NCI-H82 treated with DMSO at 0.1 percent for 48 hours (cell line): ENCODE results near the gene TNFSF9.
A peak's percentile ranks its signal among the peaks of the same experiment; 100 is the strongest.
"Not testable (repeated sequence)": the region's sequence is repeated elsewhere in the genome, so short reads cannot be mapped to it uniquely, and the experiment has no call there.

Experiments used
- DNase-seq: peaks from one replicate; lab custom pipeline; 2025; ENCODE audit not compliant: unreplicated experiment; lab: John Stamatoyannopoulos, UW

TNFSF9 gene

DNA sequence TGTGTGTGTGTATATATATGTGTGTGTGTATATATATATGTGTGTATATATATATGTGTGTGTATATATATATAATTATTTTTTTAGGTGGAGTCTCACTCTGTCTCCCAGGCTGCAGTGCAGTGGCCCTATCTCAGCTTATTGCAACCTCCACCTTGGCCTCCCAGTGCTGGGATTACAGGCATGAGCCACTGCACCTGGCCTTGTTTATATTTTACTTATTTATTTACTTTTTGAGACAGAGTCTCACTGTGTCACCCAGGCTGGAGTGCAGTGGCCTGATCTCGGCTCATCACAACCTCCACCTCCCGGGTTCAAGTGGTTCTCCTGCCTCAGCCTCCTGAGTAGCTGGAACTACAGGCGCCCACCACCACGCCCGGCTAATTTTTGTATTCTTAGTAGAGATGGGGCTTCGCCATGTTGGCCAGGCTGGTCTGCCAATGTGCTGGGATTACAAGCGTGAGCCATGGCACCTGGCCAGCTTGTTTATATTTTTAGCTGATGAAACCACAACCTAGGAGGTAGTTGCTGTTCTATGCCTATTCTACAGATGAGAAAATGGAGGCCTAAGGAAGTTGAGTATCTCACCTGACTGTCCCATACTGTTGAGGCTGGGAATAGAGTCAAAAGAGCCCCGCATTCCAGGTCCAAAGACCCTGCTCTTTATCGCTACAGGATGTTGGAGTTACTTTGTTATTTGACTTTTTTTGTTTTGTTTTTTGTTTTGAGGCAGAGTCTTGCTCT, 22.6 kb upstream of the TNFSF9 start:
- not testable (repeated sequence) for DNase-seq

DNA sequence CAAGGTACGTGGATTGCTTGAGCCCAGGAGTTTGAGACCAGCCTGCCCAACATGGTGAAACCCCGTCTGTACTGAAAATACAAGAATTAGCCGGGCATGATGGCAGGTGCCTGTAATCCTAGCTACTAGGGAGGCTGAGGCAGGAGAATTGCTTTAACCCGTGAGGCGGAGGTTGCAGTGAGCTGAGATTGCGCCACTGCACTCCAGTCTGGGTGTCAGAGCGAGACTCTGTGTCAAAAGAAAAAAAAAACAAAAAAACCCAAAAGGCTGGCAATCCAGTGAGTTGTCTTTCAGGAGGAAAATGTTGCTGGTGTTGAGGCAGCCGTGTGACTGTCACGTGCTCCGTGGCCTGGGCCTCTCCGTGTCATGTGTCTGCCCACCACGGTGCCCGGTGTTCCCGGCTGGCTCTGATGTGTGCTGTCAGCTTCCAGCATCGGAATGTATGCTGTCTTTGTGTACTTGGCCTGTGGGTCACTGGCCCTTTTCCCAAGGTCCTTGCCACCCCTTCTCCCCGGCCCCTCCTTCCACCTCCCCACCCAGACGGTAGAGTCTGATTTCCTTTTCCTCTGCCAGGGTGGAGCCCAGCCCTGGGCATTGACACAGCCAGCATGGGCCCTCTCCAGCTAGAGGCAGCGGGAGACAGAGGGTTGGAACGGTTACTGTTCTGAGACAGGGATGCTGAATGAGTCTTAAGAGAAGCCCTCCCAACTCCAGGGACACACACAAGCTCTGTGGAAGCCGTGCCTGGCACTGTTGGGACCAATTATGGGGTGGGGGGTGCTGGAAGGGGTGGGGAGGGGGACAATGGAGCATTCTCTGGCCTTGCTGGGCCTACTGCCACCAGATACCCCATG, 21.5 kb upstream of the TNFSF9 start:
- DNase-seq, result no peak

DNA sequence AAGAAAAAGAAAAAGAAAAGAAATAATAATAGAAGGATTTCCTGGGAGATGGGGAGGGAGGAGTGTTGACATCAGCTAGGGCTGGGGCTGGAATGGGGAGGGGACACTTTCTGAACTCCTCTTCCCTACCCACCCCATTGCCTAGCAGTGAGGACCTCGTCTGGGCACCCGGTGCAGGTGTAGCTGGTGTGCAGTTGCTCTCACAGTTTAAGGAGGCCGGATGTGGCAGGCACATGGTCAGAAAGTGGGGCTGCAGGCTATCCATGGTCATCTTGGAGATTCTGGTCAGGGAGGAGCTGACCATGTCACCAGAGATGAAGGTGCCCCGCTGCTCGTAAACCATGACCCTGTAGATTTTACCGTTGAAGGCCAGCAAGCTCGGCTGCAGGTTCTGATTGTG, 20.2 kb upstream of the TNFSF9 start:
- DNase-seq, result no peak

DNA sequence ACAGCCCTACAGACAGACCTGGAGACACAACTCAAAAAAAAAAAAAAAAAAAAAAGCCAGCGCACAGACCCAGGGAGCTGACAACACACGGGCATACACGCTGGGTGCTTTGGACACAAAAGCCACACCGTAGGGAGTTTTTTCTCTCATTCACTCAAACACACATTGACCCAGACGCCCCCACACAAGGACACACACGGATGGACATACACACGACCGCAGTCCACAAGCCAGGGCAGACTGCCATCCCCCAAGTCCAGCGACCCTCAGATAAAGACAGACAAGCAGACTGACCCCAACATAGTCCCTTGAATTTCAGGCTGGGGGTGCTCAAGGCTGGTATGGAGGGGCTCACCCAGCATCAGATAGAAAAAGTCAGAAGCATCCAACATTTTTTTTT, 16.7 kb upstream of the TNFSF9 start:
- DNase-seq, result no peak

DNA sequence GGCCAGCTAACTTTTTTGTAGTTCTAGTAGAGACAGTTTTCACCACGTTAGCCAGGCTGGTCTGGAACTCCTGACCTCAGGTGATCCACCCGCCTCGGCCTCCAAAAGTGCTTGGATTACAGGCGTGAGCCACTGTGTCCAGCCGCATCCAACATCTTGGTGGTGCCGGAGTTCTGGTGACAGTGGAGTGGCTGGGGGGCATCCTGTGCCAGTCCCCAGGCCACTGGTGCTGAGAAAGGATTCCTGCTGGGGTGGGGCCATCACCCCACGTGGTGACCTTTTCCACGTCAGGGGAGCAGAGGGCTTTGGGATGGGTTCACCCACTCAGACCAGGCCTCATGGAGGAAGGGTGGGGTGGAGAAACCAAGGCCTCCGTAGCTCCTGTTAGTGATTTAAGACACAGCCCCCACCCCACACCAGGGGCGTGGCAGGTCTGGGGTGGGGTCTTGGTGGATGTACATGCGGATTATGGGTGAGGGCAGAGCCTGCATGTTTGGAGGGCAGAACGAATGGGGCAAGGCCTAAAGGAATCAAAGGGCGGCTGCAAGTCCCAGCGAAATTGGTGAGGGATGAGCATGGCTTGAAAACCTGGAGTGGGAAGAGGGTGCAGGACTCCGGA, 15.8 kb upstream of the TNFSF9 start:
- DNase-seq, result no peak

DNA sequence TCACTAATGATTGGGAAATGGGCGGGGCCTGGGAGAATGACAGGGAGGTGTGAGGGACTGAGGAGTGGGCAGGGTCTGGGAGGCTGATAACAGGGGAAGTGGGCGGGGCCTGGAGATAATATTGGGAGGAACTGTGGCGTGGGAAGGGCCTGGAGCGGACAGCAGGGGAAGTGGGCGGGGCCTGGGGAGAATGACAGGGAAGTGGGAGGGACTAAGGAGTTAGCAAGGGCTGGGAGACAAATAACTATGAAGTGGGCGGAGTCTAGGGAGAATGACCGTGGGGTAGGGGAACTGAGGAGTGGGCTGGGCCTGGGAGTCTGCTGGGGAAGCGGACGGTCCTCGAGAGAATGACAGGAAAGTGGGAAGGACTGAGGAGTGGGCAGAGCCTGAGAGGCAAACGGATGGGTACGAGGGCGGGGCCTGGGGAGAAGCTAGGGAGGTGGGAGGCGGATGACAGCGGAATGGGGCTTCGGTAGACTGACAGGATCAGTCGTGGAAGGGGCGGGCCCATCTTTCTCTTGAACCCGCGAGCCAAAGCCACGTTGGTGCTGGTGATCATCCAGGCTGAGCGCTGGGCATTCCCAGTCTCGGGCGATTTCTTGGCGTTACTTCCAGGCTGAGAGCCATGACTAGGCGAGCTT, 14.7 kb upstream of the TNFSF9 start:
- peak; percentile 90 for DNase-seq

DNA sequence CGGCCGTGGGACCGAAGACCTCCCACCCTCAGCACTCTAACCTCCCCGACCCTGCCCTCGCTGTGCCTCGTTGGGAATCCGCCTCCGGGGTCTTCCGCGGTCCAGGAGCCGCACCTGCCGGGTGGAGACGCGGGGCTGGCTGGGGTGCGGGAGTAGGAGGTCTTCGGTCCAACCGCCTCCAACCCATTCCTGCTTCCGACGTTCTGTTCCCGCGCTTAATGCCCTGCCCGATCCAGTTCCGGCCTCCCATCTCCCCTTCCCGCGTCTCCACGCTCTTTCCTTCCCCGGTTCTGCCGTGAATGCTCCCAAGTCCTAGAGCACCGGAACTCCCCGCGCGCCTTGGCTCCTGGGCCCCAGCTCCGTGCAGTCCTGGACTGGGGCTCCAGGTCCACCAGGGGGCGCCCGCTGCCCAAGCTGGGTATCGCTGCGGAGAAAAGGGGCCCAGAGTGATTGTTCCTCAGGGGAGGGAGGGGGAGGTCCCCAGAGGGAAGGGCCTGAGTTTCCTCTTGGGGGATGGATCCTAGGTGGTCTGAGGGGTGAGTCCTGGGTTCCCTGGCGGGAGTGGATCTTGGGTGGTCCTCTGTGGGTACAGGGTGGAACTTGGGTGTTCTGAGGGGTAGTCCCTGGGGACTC, 14.1 kb upstream of the TNFSF9 start:
- peak; percentile 31 for DNase-seq

DNA sequence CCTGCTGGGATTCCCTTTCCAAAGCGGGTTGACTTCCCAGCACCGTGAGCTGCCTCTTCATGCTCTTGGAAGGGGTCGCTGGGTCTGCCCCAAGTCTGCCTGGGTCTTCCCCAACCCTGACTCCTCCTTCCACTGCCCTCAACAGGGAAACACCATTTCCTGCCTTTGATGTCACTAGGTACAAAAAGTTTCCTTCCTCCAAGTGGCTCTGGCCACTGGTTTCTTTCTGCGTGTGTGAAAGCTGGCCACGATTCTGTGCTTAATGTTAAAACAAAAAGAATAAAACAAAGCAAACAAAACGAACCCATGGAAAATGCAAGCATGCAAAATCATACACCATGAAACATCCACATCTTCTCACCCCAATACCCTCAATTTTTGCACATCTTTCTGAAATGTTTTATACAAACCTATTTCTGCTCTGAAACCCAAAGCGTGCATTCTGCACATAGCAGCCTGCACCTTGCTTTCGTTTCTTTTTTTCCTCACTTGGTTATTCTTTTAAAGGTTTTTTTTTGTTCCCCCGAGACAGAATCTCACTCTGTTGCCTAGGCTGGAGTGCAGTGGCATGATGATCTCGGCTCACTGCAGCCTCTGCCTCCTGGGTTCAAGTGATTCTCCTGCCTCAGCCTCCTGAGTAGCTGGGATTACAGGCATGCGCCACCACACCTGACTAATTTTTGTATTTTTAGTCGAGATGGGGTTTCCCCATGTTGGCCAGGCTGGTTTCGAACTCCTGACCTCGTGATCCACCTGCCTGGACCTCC, 12.5 kb upstream of the TNFSF9 start:
- DNase-seq, result no peak

DNA sequence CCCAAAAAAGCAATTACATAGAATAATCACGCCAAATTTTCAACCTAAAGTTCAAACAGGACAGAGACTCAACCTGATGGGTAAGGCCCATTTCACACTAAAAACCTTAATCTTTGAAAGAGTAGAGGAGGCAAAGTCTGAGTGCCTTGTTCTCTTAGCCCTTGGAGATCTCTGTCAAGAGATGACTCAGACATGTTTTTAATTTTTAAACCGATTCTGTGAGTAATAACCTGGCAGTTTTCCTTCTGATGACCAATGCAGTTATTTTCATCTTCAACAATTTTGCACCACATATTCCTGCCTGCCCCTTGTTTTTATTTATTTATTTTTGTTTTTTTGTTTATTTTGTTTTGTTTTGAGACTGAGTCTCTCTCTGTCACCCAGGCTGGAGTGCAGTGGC, 11.5 kb upstream of the TNFSF9 start:
- DNase-seq, result no peak

DNA sequence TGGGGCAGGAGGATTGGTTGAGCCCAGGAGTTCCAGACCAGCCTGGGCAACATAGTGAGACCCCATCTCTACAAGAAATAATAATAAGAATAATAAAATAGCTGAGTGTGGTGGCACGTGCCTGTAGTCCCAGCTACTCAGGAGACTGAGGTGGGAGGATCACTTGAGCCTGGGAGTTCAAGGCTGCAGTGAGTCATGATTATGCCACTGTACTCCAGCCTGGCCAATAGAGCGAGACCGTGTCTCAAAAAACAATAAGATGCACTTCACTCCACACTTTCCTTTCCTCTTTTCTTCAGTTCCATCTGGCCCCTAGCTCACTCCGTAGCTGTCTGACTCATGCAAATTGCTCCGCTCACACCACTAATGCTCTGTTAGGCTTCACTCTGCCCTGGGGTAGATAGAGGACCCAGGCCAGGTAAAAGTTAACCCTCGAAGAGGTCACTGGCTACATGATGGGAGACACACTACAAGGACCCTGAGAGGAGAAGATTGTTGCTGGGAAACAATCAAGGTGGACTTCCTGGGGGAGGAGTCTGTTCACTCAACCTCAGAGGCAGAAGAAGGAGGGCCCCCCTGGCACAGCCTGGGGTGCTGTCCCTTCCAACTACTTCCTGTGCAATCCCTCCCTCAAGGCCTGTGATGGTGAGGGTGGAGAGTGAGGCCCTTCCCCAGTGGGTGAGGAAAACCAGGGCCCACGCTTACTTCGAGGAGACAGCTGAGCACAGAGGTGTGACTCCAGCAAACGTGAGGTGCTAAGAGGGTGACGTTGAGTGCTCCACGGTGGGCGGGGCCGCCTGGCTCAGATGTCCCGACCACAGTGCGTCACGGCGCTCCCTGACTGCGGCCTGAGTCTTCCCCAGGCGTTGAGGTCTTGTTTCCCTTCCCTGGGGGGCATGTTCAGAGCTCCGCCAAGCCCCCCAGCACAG, 8.8 kb upstream of the TNFSF9 start:
- no peak for DNase-seq

DNA sequence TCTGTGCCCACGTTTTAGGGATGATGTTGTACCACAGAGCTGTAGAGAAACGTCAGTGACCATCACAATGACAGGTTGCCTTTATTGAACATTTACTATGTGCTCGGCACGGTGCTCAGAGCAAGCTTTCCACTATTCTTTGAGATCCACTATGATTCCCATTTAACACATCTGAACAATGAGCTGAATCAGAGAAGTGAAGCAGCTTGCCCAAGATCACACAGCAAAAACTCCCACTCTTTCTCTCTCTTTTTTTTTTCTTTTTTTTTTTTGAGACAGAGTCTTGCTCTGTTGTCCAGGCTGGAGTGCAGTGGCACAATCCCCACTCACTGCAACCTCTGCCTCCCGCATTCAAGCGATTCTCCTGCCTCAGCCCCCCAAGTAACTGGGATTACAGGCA, 8.1 kb upstream of the TNFSF9 start:
- no peak for DNase-seq

DNA sequence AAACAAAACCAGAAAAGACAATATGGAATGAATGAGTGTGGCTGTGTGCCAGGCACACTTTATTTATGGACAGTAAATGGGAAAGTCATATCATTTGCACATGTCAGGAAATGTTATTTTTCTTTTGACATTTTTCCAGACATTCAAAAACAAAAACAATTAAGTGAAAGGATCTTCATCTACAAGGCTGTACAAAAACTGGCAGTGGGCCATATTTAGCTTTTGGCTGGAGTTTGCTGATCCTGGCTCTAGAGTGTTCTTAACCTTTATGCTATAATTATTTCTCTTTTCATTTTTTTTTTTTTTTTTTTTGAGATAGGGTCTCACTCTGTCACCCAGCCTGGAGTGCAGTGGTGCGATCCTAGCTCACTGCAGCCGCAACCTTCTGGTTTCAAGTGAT, 6.5 kb upstream of the TNFSF9 start:
- no peak for DNase-seq

DNA sequence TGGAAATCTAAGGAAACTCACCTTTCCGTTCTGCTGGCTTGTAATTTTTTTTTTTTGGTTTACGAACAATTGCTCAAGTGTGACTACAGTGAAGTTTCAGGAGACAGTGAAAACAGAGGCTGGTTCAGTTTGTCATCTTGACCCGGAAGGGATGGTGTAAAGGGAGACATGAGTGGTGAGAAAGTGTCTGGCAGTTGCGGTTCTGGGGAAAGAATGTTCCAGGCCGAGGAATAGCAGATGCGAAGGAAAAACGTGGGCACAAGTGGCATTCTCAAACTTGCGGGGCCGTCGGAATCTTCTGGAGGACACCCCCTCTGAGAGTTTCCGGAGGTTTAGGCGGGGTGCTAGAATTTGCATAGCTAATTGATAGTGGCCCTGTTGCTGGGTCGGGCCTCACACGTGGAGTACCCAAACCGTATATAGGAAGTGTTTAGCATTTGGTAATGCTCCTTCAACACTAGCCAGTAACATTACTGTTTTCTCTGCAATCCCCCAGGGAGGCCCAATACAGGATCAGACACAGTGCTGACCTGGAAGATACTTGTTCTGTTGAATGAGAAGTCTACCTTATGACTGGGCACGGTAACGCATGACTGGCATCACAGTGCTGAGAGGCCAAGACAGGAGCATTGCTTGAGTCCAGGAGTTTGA, 2.8 kb upstream of the TNFSF9 start:
- no peak for DNase-seq

DNA sequence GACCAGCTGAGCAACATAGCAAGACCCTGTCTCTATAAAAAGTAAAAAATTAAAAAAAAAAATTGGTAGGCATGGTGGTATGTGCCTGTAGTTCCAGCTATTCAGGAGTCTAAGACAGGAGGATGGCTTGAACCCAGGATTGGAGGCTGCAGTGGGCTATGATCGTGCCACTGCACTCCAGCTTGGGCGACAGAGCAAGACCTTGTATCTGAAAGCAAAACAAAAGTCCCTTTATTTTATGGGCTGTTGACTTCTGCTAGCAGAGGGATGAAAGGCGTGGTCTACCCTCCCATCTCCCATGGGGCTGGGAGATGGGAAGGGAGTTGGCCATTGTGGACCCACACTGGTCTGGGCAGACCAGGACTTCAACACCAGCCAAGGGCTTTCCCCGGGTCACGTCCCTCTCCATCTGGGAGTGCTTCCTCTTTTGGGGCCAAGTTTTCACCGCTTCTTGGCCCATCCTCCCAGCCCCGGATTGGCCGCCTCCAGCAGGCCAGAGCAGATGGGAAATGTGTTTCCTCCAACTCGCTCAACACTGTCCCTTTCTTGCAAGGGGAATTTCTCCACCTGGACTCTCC, 2.2 kb upstream of the TNFSF9 start:
- no peak for DNase-seq

DNA sequence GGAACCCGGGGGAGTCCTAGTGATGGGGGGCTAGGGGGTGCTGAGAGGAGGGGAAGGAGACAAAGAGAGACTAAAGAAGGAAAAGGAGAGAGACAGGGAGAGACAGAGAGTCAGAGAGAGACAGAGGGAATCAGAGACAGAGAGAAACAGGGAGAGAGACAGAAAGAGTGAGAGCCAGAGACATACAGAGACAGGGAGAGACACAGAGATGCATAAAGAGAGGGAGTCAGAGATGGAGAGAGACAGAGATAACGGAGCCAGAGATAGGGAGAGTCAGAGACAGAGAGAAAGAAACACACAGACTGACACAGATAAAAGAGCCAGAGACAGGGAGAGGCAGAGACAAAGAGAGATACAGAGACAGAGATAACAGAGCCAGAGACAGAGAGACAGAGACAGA, 1.5 kb upstream of the TNFSF9 start:
- no peak for DNase-seq

DNA sequence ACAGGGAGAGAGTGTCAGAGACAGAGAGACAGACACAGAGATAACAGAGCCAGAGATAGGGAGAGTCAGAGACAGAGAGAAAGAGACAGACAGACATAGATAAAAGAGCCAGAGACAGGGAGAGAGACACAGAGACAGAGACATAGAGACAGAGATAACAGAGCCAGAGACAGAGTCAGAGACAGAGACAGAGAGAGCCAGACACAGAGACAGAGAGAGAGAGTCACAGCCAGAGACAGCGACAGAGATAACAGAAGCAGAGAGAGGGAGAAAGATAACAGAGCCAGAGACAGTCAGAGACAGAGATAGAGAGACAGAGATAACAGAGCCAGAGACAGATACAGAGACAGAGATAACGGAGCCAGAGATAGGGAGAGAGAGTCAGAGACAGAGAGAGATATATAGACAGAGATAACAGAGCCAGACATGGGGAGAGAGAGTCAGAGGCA, 865 bp upstream of the TNFSF9 start:
- no peak for DNase-seq

DNA sequence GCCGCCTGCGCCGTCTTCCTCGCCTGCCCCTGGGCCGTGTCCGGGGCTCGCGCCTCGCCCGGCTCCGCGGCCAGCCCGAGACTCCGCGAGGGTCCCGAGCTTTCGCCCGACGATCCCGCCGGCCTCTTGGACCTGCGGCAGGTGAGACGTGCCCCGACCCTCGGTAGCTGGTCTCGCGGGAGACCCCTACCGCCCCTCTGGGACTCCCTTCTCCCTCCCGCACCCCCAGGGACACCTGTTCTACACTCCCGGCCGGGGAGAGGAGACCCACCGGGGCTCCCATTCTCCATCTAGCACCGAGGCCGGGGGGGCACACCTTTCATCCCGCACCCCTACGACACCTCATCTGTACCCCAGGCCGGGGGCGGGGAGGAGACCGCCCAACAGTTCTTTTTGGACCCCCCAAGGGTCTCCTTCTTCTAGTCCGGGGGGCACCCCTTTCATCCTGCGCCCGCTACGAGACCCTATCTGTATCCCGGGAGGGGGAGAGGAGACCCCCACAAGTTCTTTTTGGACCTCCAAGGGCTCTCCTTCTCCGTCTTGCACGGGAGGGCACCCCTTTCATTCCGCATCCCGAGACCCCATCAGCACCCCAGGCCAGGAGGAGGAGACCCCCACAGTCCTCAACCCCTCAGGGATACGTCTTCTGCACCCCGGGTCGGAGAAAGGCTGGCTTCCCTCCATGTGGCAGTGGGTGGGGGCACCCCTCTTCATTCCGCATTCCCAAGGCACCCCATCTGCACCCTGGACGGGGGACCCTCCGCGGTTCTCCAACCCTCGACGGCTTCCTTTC, 533 bp downstream of the TNFSF9 start:
- DNase-seq, result no peak

DNA sequence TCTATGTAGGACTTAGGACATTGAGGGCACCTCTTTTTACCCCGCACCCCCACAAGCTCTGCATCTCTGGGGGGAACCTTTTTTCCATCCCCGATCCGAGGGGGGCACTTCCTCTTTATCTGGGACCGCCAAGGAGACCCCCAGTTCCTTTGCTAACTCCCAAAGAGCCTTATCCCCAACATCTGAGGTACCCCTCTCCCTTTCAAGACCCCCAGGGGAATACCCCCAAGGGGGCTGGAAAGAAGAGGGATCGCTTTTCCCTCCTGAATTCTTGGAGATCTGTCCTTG, 1.1 kb downstream of the TNFSF9 start:
- DNase-seq, result no peak
